ENCODE measurements around the gene STARD13.

The STARD13 gene

GRCh38 chr13:33279414-33280278 is 5.9 kb downstream of the STARD13 start:
- in situ Hi-C loops (cut with MboI; ENCODE audit: low sequenced_read_pairs): no loop called here

- in situ Hi-C loops (cut with MboI; ENCODE audit: low sequenced_read_pairs): no loop called here
Measured at GRCh38 chr13:33278913-33279312, 6.6 kb downstream of the STARD13 start.

GRCh38 chr13:33277946-33278345 is 7.6 kb downstream of the STARD13 start:
- in situ Hi-C loops (cut with MboI; ENCODE audit: low sequenced_read_pairs): no loop called here

- in situ Hi-C loops (cut with MboI; ENCODE audit: low sequenced_read_pairs): no loop called here
Measured at GRCh38 chr13:33277037-33277740, 8.4 kb downstream of the STARD13 start.

- in situ Hi-C loops (cut with MboI; ENCODE audit: low sequenced_read_pairs): no loop called here
Measured at GRCh38 chr13:33276570-33276969, 9.0 kb downstream of the STARD13 start.

GRCh38 chr13:33275916-33276315 is 9.6 kb downstream of the STARD13 start:
- in situ Hi-C loops (cut with MboI; ENCODE audit: low sequenced_read_pairs): no loop called here

GRCh38 chr13:33274264-33274663 is 11.3 kb downstream of the STARD13 start:
- in situ Hi-C loops (cut with MboI; ENCODE audit: low sequenced_read_pairs): no loop called here

- in situ Hi-C loops (cut with MboI; ENCODE audit: low sequenced_read_pairs): no loop called here
Measured at GRCh38 chr13:33272531-33273124, 12.9 kb downstream of the STARD13 start.

GRCh38 chr13:33271759-33272158 is 13.8 kb downstream of the STARD13 start:
- in situ Hi-C loops (cut with MboI; ENCODE audit: low sequenced_read_pairs): no loop called here

GRCh38 chr13:33270895-33271538 is 14.5 kb downstream of the STARD13 start:
- in situ Hi-C loops (cut with MboI; ENCODE audit: low sequenced_read_pairs): no loop called here

GRCh38 chr13:33265607-33266006 is 19.9 kb downstream of the STARD13 start:
- in situ Hi-C loops (cut with MboI; ENCODE audit: low sequenced_read_pairs): no loop called here

- in situ Hi-C loops (cut with MboI; ENCODE audit: low sequenced_read_pairs): no loop called here
Measured at GRCh38 chr13:33265133-33265532, 20.4 kb downstream of the STARD13 start.

- in situ Hi-C loops (cut with MboI; ENCODE audit: low sequenced_read_pairs): no loop called here
Measured at GRCh38 chr13:33264620-33264978, 21.0 kb downstream of the STARD13 start.

GRCh38 chr13:33263976-33264619 is 21.5 kb downstream of the STARD13 start:
- in situ Hi-C loops (cut with MboI; ENCODE audit: low sequenced_read_pairs): no loop called here

- in situ Hi-C loops (cut with MboI; ENCODE audit: low sequenced_read_pairs): no loop called here
Measured at GRCh38 chr13:33263484-33263883, 22.1 kb downstream of the STARD13 start.

- in situ Hi-C loops (cut with MboI; ENCODE audit: low sequenced_read_pairs): no loop called here
Measured at GRCh38 chr13:33262997-33263396, 22.6 kb downstream of the STARD13 start.

GRCh38 chr13:33262594-33262993 is 23.0 kb downstream of the STARD13 start:
- in situ Hi-C loops (cut with MboI; ENCODE audit: low sequenced_read_pairs): no loop called here

- in situ Hi-C loops (cut with MboI; ENCODE audit: low sequenced_read_pairs): no loop called here
Measured at GRCh38 chr13:33262062-33262487, 23.5 kb downstream of the STARD13 start.

GRCh38 chr13:33261387-33262061 is 24.0 kb downstream of the STARD13 start:
- in situ Hi-C loops (cut with MboI; ENCODE audit: low sequenced_read_pairs): no loop called here
